H1 (cell line): Measurements from ENCODE around the gene OTUD5. TPM values are rescaled to one million over a fixed set of nuclear protein-coding genes. Genes with fewer than 3 reads are reported as not detected.

Source experiments
- CTCF ChIA-PET: fragments of 300-600 bp; sonication (Branson Sonifier 250); formaldehyde crosslinking; loops from one replicate; lab custom pipeline; 2021; ENCODE audit not compliant: partially characterized antibody; lab: Charles Lee
- POLR2A ChIA-PET: fragments of 300-600 bp; sonication (Branson Sonifier 250); formaldehyde crosslinking; loops from one replicate; lab custom pipeline; 2021; ENCODE audit warnings: inconsistent platforms; ENCODE audit not compliant: partially characterized antibody; lab: Charles Lee
- DNase-seq, 2 experiments: peaks; one replicate each; pipeline versions ENCODE4 v3.0.0 to v3.0.0-alpha.2; 2010 to 2022; ENCODE audit warnings: low spot score in 2 of 2, low read depth in 1 of 2, mixed read lengths in 1 of 2
- FAIRE-seq: peaks from 2 replicates; lab custom pipeline; 2011; peaks lifted over from hg19 to GRCh38; lab: Jason Lieb, UNC
- H2AFZ ChIP-seq: 2 replicates; pipeline ENCODE4 v1.8.1; 2012; ENCODE audit warnings: low read length, inconsistent platforms
- H2AK5ac ChIP-seq: 2 replicates; pipeline ENCODE4 v1.6.1; 2013; ENCODE audit warnings: low read depth, low read length
- H2BK120ac ChIP-seq: replicated peaks from 2 replicates; pipeline ENCODE3; 2013; ENCODE audit warnings: low read depth, low read length, inconsistent platforms
- H2BK12ac ChIP-seq: 2 replicates; pipeline ENCODE4 v1.6.1; 2013; ENCODE audit warnings: low read depth, low read length
- H2BK15ac ChIP-seq: 2 replicates; pipeline ENCODE4 v1.6.1; 2013; ENCODE audit warnings: low read length
- H2BK20ac ChIP-seq: 2 replicates; pipeline ENCODE4 v1.6.1; 2013; ENCODE audit warnings: low read length
- H2BK5ac ChIP-seq: 2 replicates; pipeline ENCODE4 v1.6.1; 2013; ENCODE audit warnings: low read depth, low read length
- H3K14ac ChIP-seq: 2 replicates; pipeline ENCODE4 v1.6.1; 2013; ENCODE audit warnings: inconsistent platforms; ENCODE audit not compliant: insufficient read length
- H3K18ac ChIP-seq: 2 replicates; pipeline ENCODE4 v1.6.1; 2013; ENCODE audit warnings: low read length; ENCODE audit errors: extremely low read depth
- H3K23ac ChIP-seq: 2 replicates; pipeline ENCODE4 v1.6.1; 2013; ENCODE audit warnings: inconsistent platforms; ENCODE audit not compliant: insufficient read length
- H3K23me2 ChIP-seq: 2 replicates; pipeline ENCODE4 v1.6.1; 2013; ENCODE audit warnings: low read depth, low read length
- H3K27ac ChIP-seq: 2 replicates; pipeline ENCODE4 v1.6.1; 2011; ENCODE audit warnings: low read depth, low read length, inconsistent platforms
- H3K27me3 ChIP-seq, 4 experiments: replicated peaks in 1 of 4; 1 replicate in 1 of 4; 2 replicates in 3 of 4; pipeline versions ENCODE4 v1.6.1 to v1.8.1; 2011 to 2013; ENCODE audit warnings: low read length in 3 of 4, mild to moderate bottlenecking in 3 of 4, inconsistent platforms in 2 of 4, mixed read lengths in 2 of 4, moderate library complexity in 1 of 4; ENCODE audit not compliant: control insufficient read depth in 3 of 4, insufficient read depth in 3 of 4; ENCODE audit errors: extremely low read depth in 1 of 4
- H3K36me3 ChIP-seq, 4 experiments: 2 replicates each; pipeline versions ENCODE4 v1.6.1 to v1.8.1; 2011 to 2013; ENCODE audit warnings: mild to moderate bottlenecking in 4 of 4, low read length in 3 of 4, moderate library complexity in 2 of 4, control low read depth in 1 of 4, inconsistent platforms in 1 of 4; ENCODE audit not compliant: insufficient read depth in 4 of 4, control insufficient read depth in 2 of 4
- H3K4ac ChIP-seq: replicated peaks from 2 replicates; pipeline ENCODE3; 2013; ENCODE audit warnings: low read length, low read depth, mixed read lengths, inconsistent platforms; ENCODE audit not compliant: insufficient read length
- H3K4me1 ChIP-seq, 4 experiments: replicated peaks in 1 of 4; 1 replicate in 1 of 4; 2 replicates in 3 of 4; pipeline versions ENCODE4 v1.6.1 to v1.8.1; 2011 to 2013; ENCODE audit warnings: low read length in 3 of 4, inconsistent platforms in 2 of 4, mixed read lengths in 1 of 4; ENCODE audit not compliant: insufficient read depth in 4 of 4, control insufficient read depth in 3 of 4
- H3K4me2 ChIP-seq, 2 experiments: 2 replicates each; pipeline versions ENCODE4 v1.6.1 to v1.8.1; 2011 to 2013; ENCODE audit warnings: low read depth in 2 of 2, low read length in 2 of 2, control low read depth in 1 of 2, inconsistent platforms in 1 of 2, mild to moderate bottlenecking in 1 of 2; ENCODE audit not compliant: insufficient read depth in 1 of 2
- H3K4me3 ChIP-seq, 4 experiments: fragments of 200-600, 300-600 bp in 1 of 4; sonication (generic), shearing (Covaris generic), sonication (Bioruptor Twin) in 1 of 4; 2 replicates each; pipeline versions ENCODE4 v1.5.1 to v1.8.1; 2011 to 2016; ENCODE audit warnings: low read length in 4 of 4, low read depth in 3 of 4, control low read depth in 2 of 4, inconsistent platforms in 2 of 4, mild to moderate bottlenecking in 2 of 4, mixed read lengths in 1 of 4, moderate library complexity in 1 of 4; ENCODE audit not compliant: insufficient read depth in 2 of 4; ENCODE audit errors: extremely low read depth in 1 of 4
- H3K56ac ChIP-seq: replicated peaks from 2 replicates; pipeline ENCODE3; 2013; ENCODE audit warnings: low read depth, mild to moderate bottlenecking, mixed read lengths, low read length, inconsistent platforms; ENCODE audit not compliant: insufficient read length
- H3K79me1 ChIP-seq: 2 replicates; pipeline ENCODE4 v1.6.1; 2013; ENCODE audit warnings: low read depth, low read length, control low read depth
- H3K79me2 ChIP-seq, 2 experiments: 2 replicates each; pipeline versions ENCODE4 v1.6.1 to v1.8.1; 2012 to 2013; ENCODE audit warnings: low read length in 2 of 2, mild to moderate bottlenecking in 2 of 2, inconsistent platforms in 1 of 2; ENCODE audit not compliant: insufficient read depth in 2 of 2, control insufficient read depth in 1 of 2
- H3K9ac ChIP-seq, 4 experiments: replicated peaks in 1 of 4; 1 replicate in 1 of 4; 2 replicates in 3 of 4; pipeline versions ENCODE4 v1.6.1 to v1.8.1; 2011 to 2013; ENCODE audit warnings: low read depth in 3 of 4, low read length in 3 of 4, control low read depth in 2 of 4, mild to moderate bottlenecking in 2 of 4, moderate library complexity in 2 of 4, inconsistent platforms in 1 of 4; ENCODE audit errors: extremely low read depth in 1 of 4
- H3K9me3 ChIP-seq, 2 experiments: 2 replicates each; pipeline versions ENCODE4 v1.6.1 to v1.8.1; 2012 to 2013; ENCODE audit warnings: mild to moderate bottlenecking in 2 of 2, moderate library complexity in 2 of 2, control low read depth in 1 of 2, inconsistent platforms in 1 of 2, low read depth in 1 of 2, low read length in 1 of 2, mixed read lengths in 1 of 2; ENCODE audit not compliant: insufficient read depth in 2 of 2
- H4K20me1 ChIP-seq, 2 experiments: replicated peaks in 1 of 2; 2 replicates each; pipeline versions ENCODE3 to v1.8.1; 2011 to 2013; ENCODE audit warnings: inconsistent platforms in 2 of 2, low read length in 2 of 2, mild to moderate bottlenecking in 1 of 2; ENCODE audit not compliant: insufficient read depth in 2 of 2, control insufficient read depth in 1 of 2
- H4K5ac ChIP-seq: 2 replicates; pipeline ENCODE4 v1.6.1; 2013; ENCODE audit warnings: low read length, low read depth, mixed read lengths, inconsistent platforms; ENCODE audit not compliant: insufficient read length
- H4K8ac ChIP-seq: 2 replicates; pipeline ENCODE4 v1.8.0; 2013; ENCODE audit warnings: mild to moderate bottlenecking, moderate library complexity, low read length, inconsistent platforms; ENCODE audit not compliant: insufficient read depth; ENCODE audit errors: extremely low read depth
- H4K91ac ChIP-seq: replicated peaks from 2 replicates; pipeline ENCODE3; 2013; ENCODE audit warnings: low read length, mixed read lengths, inconsistent platforms; ENCODE audit not compliant: insufficient read length
- SP2 ChIP-seq: IDR thresholded peaks from 2 replicates; pipeline ENCODE4 v1.6.1; 2012; ENCODE audit warnings: mild to moderate bottlenecking, low read length, inconsistent platforms
- WGBS, 2 experiments: shearing (Covaris generic) in 1 of 2; methylation state at CpG; one replicate each; pipeline versions ENCODE4 v1.1.6 to v1.1.7; 2013 to 2015; ENCODE audit warnings: low lambda C conversion rate in 2 of 2, mixed read lengths in 2 of 2, inconsistent platforms in 1 of 2, low coverage in 1 of 2, missing lambda C conversion rate in 1 of 2; ENCODE audit not compliant: insufficient replicate concordance in 2 of 2, insufficient coverage in 1 of 2, insufficient read length in 1 of 2; ENCODE audit errors: extremely low coverage in 1 of 2, missing lambda C conversion rate in 1 of 2; 5-methylcytosine and 5-hydroxymethylcytosine counted together
- polyA plus RNA-seq, 7 experiments: library from polyadenylated mRNA; depleted of rRNA in 3 of 7; stranded (reverse) in 5 of 7; unstranded in 2 of 7; fragments of >200 nt in 5 of 7; fragments of 200-250 nt in 2 of 7; gene quantifications; 1 replicate in 5 of 7; 2 replicates in 1 of 7; 4 replicates in 1 of 7; pipeline versions ENCODE4 v1.2.1 to v1.2.3, GENCODE V29; 2011 to 2013; ENCODE audit warnings: missing spikeins in 2 of 7, mixed read lengths in 2 of 7
- total RNA-seq: library from RNA; stranded (reverse); fragmentation: NEBNext Ultra II Directional; extraction: Animal tissue kit (Norgen Biotek cat#: 25700); gene quantifications from 2 replicates; pipeline ENCODE4 v1.2.1, GENCODE V29; 2021

Gene OTUD5
- total and polyA plus RNA-seq, 2 of the 8 experiments (the other 6 are each of a cell fraction or from before 2014, with no cell fraction given), result 46.3 to 53.5 TPM

DNA sequence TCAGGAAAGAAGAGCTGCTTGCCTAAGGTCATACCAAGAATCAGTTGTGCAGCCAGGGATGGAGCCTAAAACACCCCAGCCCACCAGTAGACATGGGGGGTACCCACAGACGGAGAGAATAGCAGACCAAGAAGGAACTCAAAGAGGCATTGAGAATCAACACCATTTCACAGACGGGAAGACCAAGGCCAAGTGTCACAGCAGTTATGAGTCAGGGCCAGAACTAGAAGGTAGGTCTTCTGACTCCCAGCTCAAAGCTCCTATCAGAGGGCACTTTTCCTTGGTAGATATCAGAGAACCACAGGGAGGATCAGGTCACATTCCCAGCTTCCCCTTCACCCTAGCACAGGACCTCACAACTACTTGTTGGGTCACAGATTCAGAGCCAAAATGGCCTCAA lies 14.5 kb downstream of the OTUD5 start:
- Histone ChIP-seq H3K4me3 (no peak overlapping the region), H2AK5ac (no peak overlapping the region), H3K79me2 (peaks cover 0 to 66% of the 10 kb centered on the region in 2 experiments; a peak in 2 of 4 replicates), H4K91ac (no peak overlapping the region), H2BK5ac (no peak overlapping the region), H2AFZ (no peak overlapping the region), H2BK120ac (no peak overlapping the region), H3K27ac (no peak overlapping the region), H3K9me3 (no peaks in the 10 kb centered on the region), H4K5ac (no peak overlapping the region), H3K4me1 (peaks cover 0 to 3% (median 0%) of the 10 kb centered on the region in 4 experiments; a peak in 2 of 7 replicates), H3K36me3 (peaks cover 0 to 6% (median 0%) of the 10 kb centered on the region in 4 experiments; a peak in 3 of 8 replicates), H4K20me1 (peaks cover 0 to 11% of the 10 kb centered on the region in 2 experiments), H3K4ac (no peak overlapping the region), H2BK20ac (no peak overlapping the region), H2BK12ac (no peak overlapping the region), H3K9ac (no peak overlapping the region), H4K8ac (no peak overlapping the region), H3K4me2 (no peak overlapping the region), H3K27me3 (no peaks in the 10 kb centered on the region), H3K14ac (no peak overlapping the region), H3K23me2 (no peaks in the 10 kb centered on the region; the same call in 1 of the 2 replicates), H2BK15ac (no peak overlapping the region)
- no peak for FAIRE-seq
- DNase-seq, result no peak
- WGBS, 2 experiments, result 100% methylated on average over 2 of the region's 2 CpGs; no CpG with 5 or more reads in 1 of the 2 experiments
- CTCF ChIA-PET, result interaction anchor here (1.1 to 1.7 kb wide), 2 partner anchors 36 to 51 kb away, joined by 3 read pairs; no protein-coding TSS in a partner anchor
- TF ChIP-seq SP2, result no peak
- TF ChIP-seq, all 59 proteins: peak for 0
- H3K79me1 ChIP-seq, result no peaks in the 10 kb centered on the region
- H3K18ac ChIP-seq, result no peak overlapping the region
- H3K23ac ChIP-seq, result no peak overlapping the region
- POLR2A ChIA-PET, result interaction anchor here (1.3 to 21.5 kb wide), 3 partner anchors 8 to 28 kb away, joined by 4 to 572 read pairs (median 6); partner anchors contain the start of genes PIM2 and SLC35A2
- H3K56ac ChIP-seq, result no peak overlapping the region
